ENCODE results near the gene LRFN2. TPM values are rescaled to one million over a fixed set of nuclear protein-coding genes. Genes with fewer than 3 reads are reported as not detected.

The LRFN2 gene
- total RNA-seq, 2 experiments from 2014 or later: not detected

GRCh38 chr6:40556023-40556422 lies 31.1 kb downstream of the LRFN2 start:
- H3K27ac Mint-ChIP-seq: no peak overlapping the region

GRCh38 chr6:40555092-40555491 lies 32.1 kb downstream of the LRFN2 start:
- POLR2A ChIA-PET: no interaction called here
- Mint-ChIP-seq H3K4me3 (no peak overlapping the region), H3K4me1 (ENCODE audit: low read depth) (no peaks in the 10 kb centered on the region), H3K27ac (no peak overlapping the region), H3K9me3 (no peaks in the 10 kb centered on the region), H3K36me3 (no peaks in the 10 kb centered on the region), H3K27me3 (peaks cover 7% of the 10 kb centered on the region)
- DNase-seq: no peak
- CTCF ChIA-PET: no interaction called here
- intact Hi-C loops (cut with micrococcal nuclease): no loop called here

More at GRCh38 chr6:40556023-40556422, 31.1 kb downstream of the LRFN2 start:
- no peaks in the 10 kb centered on the region for H3K9me3 Mint-ChIP-seq
- H3K4me1 Mint-ChIP-seq (ENCODE audit: low read depth): no peaks in the 10 kb centered on the region
- no peaks in the 10 kb centered on the region for H3K36me3 Mint-ChIP-seq
- no peak for DNase-seq
- intact Hi-C loops (cut with micrococcal nuclease): no loop called here
- peaks cover 7% of the 10 kb centered on the region for H3K27me3 Mint-ChIP-seq
- POLR2A ChIA-PET: no interaction called here
- H3K4me3 Mint-ChIP-seq: no peak overlapping the region
- CTCF ChIA-PET: no interaction called here

GRCh38 chr6:40552941-40553340 lies 34.2 kb downstream of the LRFN2 start:
- DNase-seq: no peak
- intact Hi-C loops (cut with micrococcal nuclease): no loop called here
- no peaks in the 10 kb centered on the region for H3K4me1 Mint-ChIP-seq (ENCODE audit: low read depth)
- no peaks in the 10 kb centered on the region for H3K9me3 Mint-ChIP-seq
- H3K27ac Mint-ChIP-seq: no peak overlapping the region
- CTCF ChIA-PET: interaction anchor here (1.0 kb wide), 1 partner anchor 25 kb away, joined by 3 read pairs; no protein-coding TSS in a partner anchor
- no peaks in the 10 kb centered on the region for H3K27me3 Mint-ChIP-seq
- no peaks in the 10 kb centered on the region for H3K36me3 Mint-ChIP-seq
- no peak overlapping the region for H3K4me3 Mint-ChIP-seq
- POLR2A ChIA-PET: no interaction called here

- POLR2A ChIA-PET: no interaction called here
- intact Hi-C loops (cut with micrococcal nuclease): no loop called here
- Mint-ChIP-seq H3K27me3 (no peaks in the 10 kb centered on the region), H3K27ac (no peak overlapping the region), H3K9me3 (no peaks in the 10 kb centered on the region), H3K4me1 (ENCODE audit: low read depth) (no peaks in the 10 kb centered on the region), H3K4me3 (no peak overlapping the region), H3K36me3 (no peaks in the 10 kb centered on the region)
- CTCF ChIA-PET: interaction anchor here (1.0 kb wide), 1 partner anchor 36 kb away, joined by 3 read pairs; no protein-coding TSS in a partner anchor
- no peak for DNase-seq
These were observed 35.1 kb downstream of the LRFN2 start for GRCh38 chr6:40551966-40552505.

DNA sequence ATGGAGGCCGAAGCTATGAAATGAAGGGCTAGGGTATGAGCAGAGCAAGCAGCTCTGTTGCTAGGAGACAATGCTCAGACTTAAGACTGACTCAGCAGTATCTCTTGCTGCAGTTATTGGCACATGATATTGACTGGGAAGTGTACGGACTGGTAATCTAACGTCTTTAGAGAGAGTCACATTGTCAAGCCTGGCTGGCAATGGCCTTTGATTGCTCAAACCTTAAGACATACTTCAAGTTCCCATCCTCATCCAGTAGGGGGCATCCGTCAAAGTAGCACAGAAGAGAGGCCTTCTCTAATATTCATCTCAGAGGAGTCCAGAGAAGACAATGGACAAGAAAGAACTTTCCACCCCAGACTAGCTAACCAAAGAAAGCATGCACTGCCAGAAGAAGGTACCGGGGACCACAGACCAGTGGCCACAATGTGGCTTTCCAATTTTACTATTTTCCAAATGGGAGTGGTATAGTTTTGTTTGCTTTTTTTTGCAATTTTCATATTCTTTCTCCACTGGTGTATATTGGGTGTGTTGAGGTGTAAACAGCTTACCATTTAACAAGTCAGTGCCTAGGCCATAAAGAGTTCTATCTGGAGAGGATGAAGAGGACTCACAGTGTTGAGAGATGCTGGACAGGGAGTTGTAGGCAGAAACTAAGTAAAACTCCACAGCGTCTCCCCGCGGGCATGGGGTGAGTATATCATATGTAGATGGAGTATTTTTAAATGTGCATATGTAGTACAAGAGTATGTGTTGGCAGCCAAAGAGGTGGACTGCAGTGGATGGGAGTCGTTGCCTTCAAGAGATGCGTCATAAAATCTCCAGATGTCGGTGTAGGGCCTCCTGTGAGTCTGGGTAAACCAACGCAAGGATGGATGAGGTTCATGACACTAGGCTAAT lies 36.7 kb downstream of the LRFN2 start:
- Mint-ChIP-seq H3K27me3 (no peaks in the 10 kb centered on the region), H3K27ac (no peak overlapping the region), H3K4me1 (ENCODE audit: low read depth) (no peaks in the 10 kb centered on the region), H3K9me3 (no peaks in the 10 kb centered on the region), H3K36me3 (no peaks in the 10 kb centered on the region), H3K4me3 (no peak overlapping the region)
- ChIA-PET POLR2A (no interaction called here), CTCF (interaction anchor here (1.2 to 2.4 kb wide), 2 partner anchors 32 to 362 kb away, joined by 3 to 6 read pairs; no protein-coding TSS in a partner anchor)
- intact Hi-C loops (cut with micrococcal nuclease): no loop called here
- DNase-seq: peak; percentile 12

GRCh38 chr6:40545954-40546353 lies 41.2 kb downstream of the LRFN2 start:
- ChIA-PET CTCF (no interaction called here), POLR2A (no interaction called here)
- no peak for DNase-seq
- Mint-ChIP-seq H3K27me3 (no peaks in the 10 kb centered on the region), H3K36me3 (no peaks in the 10 kb centered on the region), H3K9me3 (no peaks in the 10 kb centered on the region), H3K4me1 (ENCODE audit: low read depth) (no peaks in the 10 kb centered on the region), H3K27ac (no peak overlapping the region), H3K4me3 (no peak overlapping the region)
- intact Hi-C loops (cut with micrococcal nuclease): no loop called here

DNA sequence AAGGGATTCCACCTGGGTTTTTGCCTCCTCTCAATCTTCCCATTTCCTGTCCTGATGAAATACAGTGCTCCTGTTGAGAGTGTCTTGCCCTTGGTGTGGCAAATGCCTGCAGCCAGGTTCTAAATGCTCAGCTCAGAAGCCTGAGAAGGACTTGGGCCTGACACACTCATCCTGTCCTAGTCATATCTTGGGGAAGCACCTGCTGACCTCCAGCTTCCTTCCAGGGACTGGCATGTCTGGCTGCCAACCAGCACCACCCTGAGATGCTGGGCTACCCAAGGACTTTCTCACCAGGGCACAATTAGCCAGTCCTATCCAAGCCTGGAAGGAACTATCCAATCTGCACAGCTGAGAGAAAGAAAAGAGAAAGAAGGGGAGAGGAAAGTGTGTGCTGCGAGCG lies 43.4 kb downstream of the LRFN2 start:
- no peaks in the 10 kb centered on the region for H3K36me3 Mint-ChIP-seq
- intact Hi-C loops (cut with micrococcal nuclease): no loop called here
- CTCF ChIA-PET: no interaction called here
- no peak overlapping the region for H3K4me3 Mint-ChIP-seq
- H3K9me3 Mint-ChIP-seq: no peaks in the 10 kb centered on the region
- H3K4me1 Mint-ChIP-seq (ENCODE audit: low read depth): no peaks in the 10 kb centered on the region
- POLR2A ChIA-PET: no interaction called here
- H3K27ac Mint-ChIP-seq: no peak overlapping the region
- H3K27me3 Mint-ChIP-seq: no peaks in the 10 kb centered on the region
- DNase-seq: no peak

DNA sequence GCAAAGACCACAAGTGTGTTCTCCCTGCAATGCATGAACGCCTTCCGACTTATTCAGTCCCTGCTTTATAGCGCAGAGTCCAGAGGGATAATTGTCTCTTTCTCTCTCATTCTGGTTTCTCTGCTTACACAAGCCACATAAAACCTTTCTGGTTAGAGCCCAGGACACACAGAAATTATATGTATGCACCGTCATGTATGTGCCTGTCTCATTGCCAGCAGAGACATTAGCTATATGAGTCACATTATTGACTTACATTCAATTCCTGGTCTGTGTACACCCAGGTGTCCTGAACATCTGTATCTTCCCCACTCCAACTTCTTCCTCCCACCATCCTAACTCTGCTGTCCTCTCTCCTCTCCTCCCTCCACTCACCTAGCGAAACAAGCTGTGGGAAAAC lies 44.0 kb downstream of the LRFN2 start:
- Mint-ChIP-seq H3K9me3 (no peaks in the 10 kb centered on the region), H3K36me3 (no peaks in the 10 kb centered on the region), H3K4me1 (ENCODE audit: low read depth) (no peaks in the 10 kb centered on the region), H3K27me3 (no peaks in the 10 kb centered on the region), H3K27ac (no peak overlapping the region), H3K4me3 (no peak overlapping the region)
- DNase-seq: no peak
- intact Hi-C loops (cut with micrococcal nuclease): no loop called here
- ChIA-PET CTCF (no interaction called here), POLR2A (no interaction called here)

GRCh38 chr6:40542175-40542764 lies 44.9 kb downstream of the LRFN2 start:
- intact Hi-C loops (cut with micrococcal nuclease): no loop called here
- Mint-ChIP-seq H3K36me3 (no peaks in the 10 kb centered on the region), H3K27ac (no peak overlapping the region), H3K4me3 (no peak overlapping the region), H3K4me1 (ENCODE audit: low read depth) (no peaks in the 10 kb centered on the region), H3K27me3 (peaks cover 2% of the 10 kb centered on the region), H3K9me3 (no peaks in the 10 kb centered on the region)
- DNase-seq: no peak
- ChIA-PET POLR2A (no interaction called here), CTCF (no interaction called here)

DNA sequence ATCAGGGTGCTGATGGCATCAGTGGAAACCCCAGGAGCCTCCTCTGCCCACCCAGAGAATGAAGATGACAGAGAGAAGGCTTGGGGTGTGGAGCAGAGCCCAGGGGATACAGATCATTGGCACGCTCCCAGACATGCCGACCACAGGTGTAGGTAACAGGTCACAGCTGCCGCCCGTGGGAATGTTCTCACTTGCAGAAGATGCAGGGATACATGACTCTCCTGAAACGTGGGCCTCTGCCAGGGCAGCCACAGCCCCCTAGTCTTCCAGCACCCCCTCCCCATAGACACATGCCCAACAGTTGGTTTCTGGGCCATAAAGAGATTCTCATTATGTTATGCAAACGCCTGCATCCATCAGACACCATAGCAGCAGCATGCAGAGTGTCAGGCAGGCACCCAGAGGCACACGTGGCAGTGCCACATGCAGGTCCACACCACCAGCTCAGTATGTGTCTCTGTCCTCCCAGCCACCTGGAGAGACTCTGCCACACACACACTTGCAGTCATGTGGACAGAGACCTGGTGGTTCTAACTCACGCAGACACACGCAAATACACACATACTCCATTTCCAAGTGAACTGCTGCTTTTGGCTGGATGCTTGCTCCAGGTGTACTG lies 45.5 kb downstream of the LRFN2 start:
- DNase-seq: no peak
- intact Hi-C loops (cut with micrococcal nuclease): no loop called here
- ChIA-PET CTCF (no interaction called here), POLR2A (no interaction called here)
- Mint-ChIP-seq H3K27me3 (peaks cover 2% of the 10 kb centered on the region), H3K36me3 (no peaks in the 10 kb centered on the region), H3K9me3 (no peaks in the 10 kb centered on the region), H3K4me3 (no peak overlapping the region), H3K27ac (no peak overlapping the region), H3K4me1 (ENCODE audit: low read depth) (no peaks in the 10 kb centered on the region)

DNA sequence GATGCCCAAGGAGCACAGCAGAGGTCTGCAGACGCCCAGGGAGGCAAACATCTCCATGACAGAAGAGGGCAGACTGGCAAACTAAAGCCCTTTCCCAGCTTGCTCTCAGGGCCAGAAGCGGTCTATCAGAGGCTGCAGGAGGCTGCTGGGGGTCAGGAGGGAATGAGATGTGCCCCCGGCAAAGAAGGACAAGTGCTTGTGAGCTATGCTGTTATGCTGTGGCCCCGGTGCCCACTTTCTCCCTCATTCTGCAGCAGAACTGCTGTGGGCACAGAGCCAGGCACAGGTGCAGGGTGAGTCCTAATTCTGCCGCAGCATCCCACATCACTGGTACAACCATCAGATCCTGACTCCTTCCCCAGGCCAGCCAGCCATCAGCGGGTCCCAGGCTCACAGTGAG lies 46.4 kb downstream of the LRFN2 start:
- intact Hi-C loops (cut with micrococcal nuclease): no loop called here
- Mint-ChIP-seq H3K9me3 (no peaks in the 10 kb centered on the region), H3K4me1 (ENCODE audit: low read depth) (no peaks in the 10 kb centered on the region)

GRCh38 chr6:40539853-40540252 lies 47.3 kb downstream of the LRFN2 start:
- no peak for DNase-seq
- H3K4me1 Mint-ChIP-seq (ENCODE audit: low read depth): no peaks in the 10 kb centered on the region
- intact Hi-C loops (cut with micrococcal nuclease): no loop called here
- CTCF ChIA-PET: no interaction called here
- no peak overlapping the region for H3K27ac Mint-ChIP-seq
- H3K27me3 Mint-ChIP-seq: peaks cover 2% of the 10 kb centered on the region
- H3K36me3 Mint-ChIP-seq: no peaks in the 10 kb centered on the region
- H3K9me3 Mint-ChIP-seq: no peaks in the 10 kb centered on the region
- POLR2A ChIA-PET: no interaction called here
- no peak overlapping the region for H3K4me3 Mint-ChIP-seq

More for the DNA sequence above, 46.4 kb downstream of the LRFN2 start:
- DNase-seq: no peak
- peaks cover 2% of the 10 kb centered on the region for H3K27me3 Mint-ChIP-seq
- no peak overlapping the region for H3K27ac Mint-ChIP-seq
- no peaks in the 10 kb centered on the region for H3K36me3 Mint-ChIP-seq
- ChIA-PET CTCF (no interaction called here), POLR2A (no interaction called here)
- no peak overlapping the region for H3K4me3 Mint-ChIP-seq
